ENCODE measurements around the gene MEI1. TPM values are rescaled to one million over a fixed set of nuclear protein-coding genes. Genes with fewer than 3 reads are reported as not detected.

Gene MEI1
- total and polyA plus RNA-seq, 8 donors: 0.15 to 2.3 (median 0.35) TPM; not detected in 1

- intact Hi-C loops (cut with DNase I): no loop called here
- Histone ChIP-seq H3K4me1 (peaks cover 32 to 51% (median 46%) of the 10 kb centered on the region in 3 donors), H3K36me3 (no peaks in the 10 kb centered on the region), H3K27ac (peak overlapping the region in 1 of 4 donors; percentile 34), H3K27me3 (no peaks in the 10 kb centered on the region), H3K4me3 (no peak overlapping the region), H3K9me3 (no peaks in the 10 kb centered on the region)
- ATAC-seq (no peak), FAIRE-seq (no peak), DNase-seq (no peak)
- TF ChIP-seq CTCF (IDR thresholded peaks at IDR 0.05): no peak
- 40 to 90% methylated on average over 1 of the region's 1 CpG for WGBS, 2 donors
These were observed 144.7 kb downstream of the MEI1 start for GRCh38 chr22:41844036-41844435.

GRCh38 chr22:41844513-41844912 is 145.2 kb downstream of the MEI1 start:
- TF ChIP-seq CTCF (IDR thresholded peaks at IDR 0.05): no peak
- no peaks in the 10 kb centered on the region for H3K9me3 ChIP-seq
- ATAC-seq (peak; percentile 50 to 75 (median 60)), DNase-seq (peak in 2 of 6 donors; percentile 54 to 56), FAIRE-seq (no peak)
- H3K36me3 ChIP-seq: no peaks in the 10 kb centered on the region
- peaks cover 32 to 51% (median 46%) of the 10 kb centered on the region in 3 donors for H3K4me1 ChIP-seq
- WGBS, 2 donors: 6 to 7% methylated on average over 3 of the region's 3 CpGs
- H3K27ac ChIP-seq: peak overlapping the region in 1 of 4 donors; percentile 34
- H3K4me3 ChIP-seq: no peak overlapping the region
- no peaks in the 10 kb centered on the region for H3K27me3 ChIP-seq
- intact Hi-C loops (cut with DNase I): no loop called here

- peak in 1 of 4 donors; percentile 8 for ATAC-seq
- intact Hi-C loops (cut with DNase I): no loop called here
- Histone ChIP-seq H3K27me3 (no peaks in the 10 kb centered on the region), H3K4me1 (peaks cover 32 to 51% (median 46%) of the 10 kb centered on the region in 3 donors), H3K27ac (peak overlapping the region in 2 of 4 donors; percentile 23 to 28), H3K36me3 (no peaks in the 10 kb centered on the region), H3K9me3 (no peaks in the 10 kb centered on the region), H3K4me3 (no peak overlapping the region)
- FAIRE-seq: no peak
- no peak for TF ChIP-seq CTCF (IDR thresholded peaks at IDR 0.05)
- 15 to 20% methylated on average over 4 of the region's 4 CpGs for WGBS, 2 donors
- DNase-seq: no peak
These were observed 146.3 kb downstream of the MEI1 start for GRCh38 chr22:41845380-41846267.

DNA sequence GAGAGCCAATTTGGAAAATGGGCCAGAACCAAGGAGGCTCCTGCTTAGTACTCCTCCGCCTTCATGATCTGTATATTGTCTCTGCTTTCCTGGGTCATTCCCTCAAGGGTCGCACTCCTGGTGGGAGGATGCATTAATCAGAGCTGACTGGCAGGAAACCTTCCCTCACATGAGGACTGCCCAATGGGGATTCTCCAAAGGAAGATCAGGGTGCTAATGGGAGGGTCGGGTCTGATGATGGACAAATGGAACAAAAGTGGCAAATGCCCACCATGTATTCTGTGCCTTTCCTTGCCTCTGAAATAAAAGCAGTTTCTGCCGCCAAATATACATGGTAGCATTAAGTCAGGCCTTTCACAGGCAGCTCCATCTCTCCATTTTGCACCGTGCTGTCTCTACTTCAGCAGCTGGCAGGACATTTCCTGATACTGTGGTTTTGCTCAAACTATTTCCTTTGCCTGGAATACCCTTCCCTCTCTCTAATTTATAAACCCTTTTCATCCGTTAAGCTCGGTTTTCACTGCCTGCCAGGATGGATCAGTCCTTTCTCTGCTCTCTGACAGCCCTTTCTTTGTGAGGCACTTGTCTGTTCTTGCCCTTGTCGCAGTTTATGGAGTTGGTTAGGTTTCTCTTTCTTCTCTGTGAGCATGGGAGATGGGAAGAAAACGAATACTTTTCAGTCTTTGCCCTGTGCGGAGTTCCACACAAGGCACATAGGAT is 147.1 kb downstream of the MEI1 start:
- intact Hi-C loops (cut with DNase I): no loop called here
- 70 to 74% methylated on average over 10 of the region's 10 CpGs for WGBS, 2 donors
- H3K36me3 ChIP-seq: no peaks in the 10 kb centered on the region
- DNase-seq (no peak), ATAC-seq (no peak), FAIRE-seq (no peak)
- H3K9me3 ChIP-seq: no peaks in the 10 kb centered on the region
- no peak for TF ChIP-seq CTCF (IDR thresholded peaks at IDR 0.05)
- H3K4me3 ChIP-seq: no peak overlapping the region
- no peaks in the 10 kb centered on the region for H3K27me3 ChIP-seq
- peaks cover 32 to 46% (median 40%) of the 10 kb centered on the region in 3 donors for H3K4me1 ChIP-seq
- H3K27ac ChIP-seq: no peak overlapping the region

Measured in pancreas (tissue), 10 donors.